H1 (cell line): Measurements from ENCODE around the gene LAMB3. TPM values are rescaled to one million over a fixed set of nuclear protein-coding genes. Genes with fewer than 3 reads are reported as not detected.

Source experiments
- CREB1 ChIP-seq: IDR thresholded peaks from 2 replicates; pipeline ENCODE4 v1.6.1; 2012; ENCODE audit warnings: inconsistent platforms
- polyA plus RNA-seq, 7 experiments: library from polyadenylated mRNA; depleted of rRNA in 3 of 7; stranded (reverse) in 5 of 7; unstranded in 2 of 7; fragments of >200 nt in 5 of 7; fragments of 200-250 nt in 2 of 7; gene quantifications; 1 replicate in 5 of 7; 2 replicates in 1 of 7; 4 replicates in 1 of 7; pipeline versions ENCODE4 v1.2.1 to v1.2.3, GENCODE V29; 2011 to 2013; ENCODE audit warnings: missing spikeins in 2 of 7, mixed read lengths in 2 of 7
- total RNA-seq: library from RNA; stranded (reverse); fragmentation: NEBNext Ultra II Directional; extraction: Animal tissue kit (Norgen Biotek cat#: 25700); gene quantifications from 2 replicates; pipeline ENCODE4 v1.2.1, GENCODE V29; 2021

LAMB3 gene
- total and polyA plus RNA-seq, 2 of the 8 experiments (the other 6 are each of a cell fraction or from before 2014, with no cell fraction given), result 0.45 to 0.50 TPM

- no peak for TF ChIP-seq CREB1
Measured at GRCh38 chr1:209675565-209676154, 23.4 kb upstream of the LAMB3 start (continued).
